ENCODE results near the gene SEMA5A.
A peak's percentile ranks its signal among the peaks of the same experiment; 100 is the strongest.

The SEMA5A gene

DNA sequence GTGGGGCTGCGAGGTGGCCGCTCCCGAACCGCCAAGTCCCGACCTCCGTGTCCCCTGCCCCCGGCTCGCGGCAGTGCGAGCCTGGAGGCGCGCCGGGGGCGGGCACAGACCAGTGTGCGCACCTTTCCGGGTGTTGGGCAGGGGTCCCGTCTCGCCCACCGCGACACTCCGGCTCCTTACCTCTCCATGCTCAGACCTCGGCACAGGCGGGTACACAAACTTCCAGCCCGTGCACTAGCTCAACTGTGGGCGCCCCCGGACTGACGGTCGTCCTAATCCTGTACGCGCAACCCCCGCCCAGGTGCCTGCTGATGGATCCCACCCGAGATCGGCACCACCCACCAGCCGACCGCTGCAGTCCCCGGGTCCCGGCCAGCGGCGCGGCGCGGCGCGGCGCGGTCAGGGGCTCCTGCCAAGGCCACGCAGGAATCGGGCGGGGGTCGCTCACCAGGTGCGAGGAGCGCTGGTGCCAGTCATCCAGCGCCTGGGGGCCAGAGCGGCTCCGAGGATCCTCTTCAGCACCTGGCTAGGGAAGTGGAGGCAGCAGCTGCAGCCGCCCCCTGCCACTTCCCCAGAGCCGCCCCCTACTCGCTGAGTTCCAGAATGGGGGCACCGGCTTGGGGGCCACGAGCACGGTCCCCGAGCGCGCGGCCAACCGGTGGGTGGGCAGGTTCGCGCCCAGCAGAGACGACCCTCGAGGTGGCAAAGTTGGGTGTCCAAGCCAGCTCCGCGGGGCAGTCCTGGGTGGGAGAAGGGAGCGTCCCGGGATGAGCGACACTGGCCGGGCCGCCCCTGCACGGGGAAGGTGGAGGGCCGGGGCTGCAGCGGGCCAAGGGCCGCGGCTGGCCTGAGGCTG is 511 bp downstream of the SEMA5A start:
- no peak for DNase-seq

DNA sequence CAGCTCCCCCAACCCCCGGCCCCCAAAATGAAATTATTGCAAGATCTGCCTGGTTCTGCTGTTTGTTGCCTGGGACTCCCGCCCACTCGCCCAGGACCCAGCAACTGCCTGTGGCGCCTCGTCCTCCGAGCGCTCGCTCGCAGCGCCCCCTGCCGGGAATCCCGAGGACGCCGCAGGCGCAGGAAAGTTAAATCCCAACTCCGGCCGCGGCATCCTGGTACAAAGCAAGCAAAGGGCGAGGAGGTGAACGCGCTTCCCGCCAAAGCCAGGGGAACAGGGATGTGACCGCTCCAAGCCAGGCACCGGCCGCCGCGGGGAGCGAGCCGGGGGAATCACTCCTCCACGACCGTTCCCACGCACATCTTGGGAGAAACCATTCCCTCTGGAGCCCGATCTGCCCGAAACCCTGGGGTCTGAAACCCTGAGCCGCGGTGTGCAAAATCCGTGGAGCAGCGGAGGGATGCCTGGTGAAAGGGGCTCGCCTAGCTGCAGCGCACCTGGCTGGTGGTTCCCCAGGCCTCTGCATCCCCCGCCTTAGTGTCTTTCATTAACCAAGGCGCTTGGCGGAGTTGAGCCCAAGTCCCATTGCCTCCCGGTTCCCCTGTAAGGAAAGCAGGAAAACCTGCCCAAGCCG is 1.3 kb downstream of the SEMA5A start:
- peak; percentile 56 for DNase-seq

DNA sequence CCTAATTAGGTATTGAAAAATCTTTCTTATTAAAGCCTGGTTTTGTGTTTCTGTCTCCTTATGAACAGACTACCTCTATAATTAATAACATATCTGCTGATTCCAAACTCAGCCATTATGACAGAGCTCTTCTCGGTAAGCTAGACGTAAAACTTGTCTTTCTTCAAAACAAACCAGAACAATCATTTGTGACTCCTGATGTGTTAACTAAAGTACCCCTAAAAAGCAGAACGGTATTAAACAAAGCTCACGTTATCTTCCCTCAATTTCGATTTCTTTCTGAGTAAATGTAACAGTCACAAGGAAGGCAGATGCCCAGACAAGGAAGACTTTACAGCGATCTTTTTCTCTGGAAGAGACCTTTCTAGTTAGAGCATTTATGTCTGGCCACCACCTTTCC is 1.8 kb downstream of the SEMA5A start:
- no peak for DNase-seq

DNA sequence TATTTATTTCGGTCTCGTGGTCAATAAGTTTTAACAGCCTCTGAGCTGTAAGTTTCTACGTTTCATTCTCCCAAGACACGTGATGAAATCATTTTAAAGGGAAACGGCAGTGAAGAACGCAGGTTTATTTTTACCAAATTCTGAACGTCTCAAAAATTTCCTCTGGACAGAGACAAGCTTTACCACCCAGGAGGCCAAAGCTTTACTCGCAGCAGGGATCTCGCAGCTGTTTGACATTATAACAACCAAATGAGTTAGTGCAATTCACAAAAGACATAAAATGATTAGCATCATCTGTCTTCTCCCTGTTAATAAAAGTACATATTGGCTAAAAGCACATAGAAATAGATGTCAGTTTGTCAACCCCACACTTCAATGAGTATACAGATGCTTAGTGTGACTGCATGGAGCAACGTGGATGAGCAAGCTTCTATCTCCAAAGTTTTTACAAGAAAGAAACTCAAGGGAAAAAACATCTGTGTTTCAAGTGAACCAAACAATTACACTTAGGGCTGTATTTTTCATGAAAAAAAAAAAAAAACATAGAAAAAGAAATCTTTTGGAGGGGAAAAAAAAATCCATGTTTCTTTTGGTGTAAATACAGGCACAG is 2.5 kb downstream of the SEMA5A start:
- no peak for DNase-seq

DNA sequence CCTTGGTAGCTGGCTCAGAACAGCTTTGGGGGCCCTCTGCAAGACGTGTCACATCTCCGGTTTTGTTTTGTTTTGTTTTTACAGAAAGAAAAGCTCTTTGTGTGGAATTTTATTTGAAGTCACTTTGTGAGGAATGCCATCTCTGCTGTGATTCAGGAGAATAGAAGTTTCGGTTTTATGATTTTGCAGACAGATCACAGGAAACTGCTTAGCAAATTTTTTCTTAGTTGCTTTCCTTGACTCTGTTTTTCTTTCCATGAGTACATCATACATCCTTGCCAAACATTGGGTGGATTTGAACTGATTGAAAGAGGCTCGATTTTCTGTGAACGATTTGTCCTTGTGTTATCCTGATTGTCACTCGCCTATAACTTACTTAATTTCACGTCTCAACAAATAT is 5.1 kb downstream of the SEMA5A start:
- no peak for DNase-seq

DNA sequence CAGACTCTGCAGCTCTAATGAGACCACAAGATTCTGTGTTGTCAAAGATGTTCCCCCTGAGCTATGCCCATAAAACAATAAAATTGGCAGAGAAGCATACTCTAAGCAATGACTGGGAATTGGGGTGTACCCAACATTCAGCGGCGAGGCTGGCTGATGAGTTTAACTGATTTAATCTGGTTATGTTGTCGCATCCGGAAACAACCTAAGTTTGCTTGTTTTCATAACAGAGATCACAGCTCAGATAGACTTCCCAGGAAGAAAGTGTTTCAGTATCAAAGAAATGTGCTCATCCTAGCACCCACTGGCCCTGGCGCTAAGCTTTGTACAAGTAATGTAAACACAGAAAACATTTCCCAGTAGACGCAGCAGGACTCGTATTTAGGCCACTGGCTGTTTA is 7.4 kb downstream of the SEMA5A start:
- DNase-seq: no peak

DNA sequence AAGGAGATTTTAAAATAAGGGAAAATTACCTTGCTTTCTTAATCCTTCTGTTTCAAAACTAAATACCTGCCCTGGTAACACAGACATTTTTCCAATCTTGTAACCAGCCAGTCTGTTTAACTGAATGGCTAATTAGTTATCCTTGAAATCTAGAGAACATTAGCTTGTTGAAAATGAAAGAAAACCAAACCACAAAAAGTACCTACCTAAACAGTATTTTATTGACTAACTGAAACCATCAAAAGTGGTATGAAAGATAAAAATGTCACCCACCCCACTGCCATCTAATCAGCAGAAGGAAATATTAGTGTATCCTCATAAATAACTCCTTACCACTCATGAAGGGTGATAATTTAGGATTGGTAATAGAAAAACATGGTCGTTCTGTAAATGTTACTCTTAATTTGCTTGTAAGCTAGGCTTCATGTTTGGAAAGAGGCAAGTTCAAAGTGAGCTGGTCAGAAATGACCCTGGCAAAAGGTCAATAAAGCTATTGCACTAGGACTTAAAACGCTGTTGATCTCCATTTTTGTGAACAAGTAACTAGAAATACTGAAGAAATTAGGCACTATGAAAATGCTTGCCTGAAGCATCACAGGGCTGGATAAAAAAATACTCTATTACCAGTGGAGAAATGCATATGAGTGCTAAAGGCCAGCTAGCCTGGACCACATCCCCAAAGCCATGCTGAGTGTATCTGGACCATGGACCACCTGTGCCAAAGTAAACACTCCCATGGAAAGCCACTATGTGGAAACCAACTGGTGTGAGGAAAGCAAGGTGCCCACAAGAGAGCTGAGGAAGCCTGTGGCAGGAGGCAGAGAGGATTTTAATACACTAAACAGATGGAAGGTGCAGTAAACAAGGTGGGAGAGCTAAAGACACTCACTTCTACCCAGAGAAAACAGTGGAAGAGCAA is 8.4 kb downstream of the SEMA5A start:
- DNase-seq: no peak

DNA sequence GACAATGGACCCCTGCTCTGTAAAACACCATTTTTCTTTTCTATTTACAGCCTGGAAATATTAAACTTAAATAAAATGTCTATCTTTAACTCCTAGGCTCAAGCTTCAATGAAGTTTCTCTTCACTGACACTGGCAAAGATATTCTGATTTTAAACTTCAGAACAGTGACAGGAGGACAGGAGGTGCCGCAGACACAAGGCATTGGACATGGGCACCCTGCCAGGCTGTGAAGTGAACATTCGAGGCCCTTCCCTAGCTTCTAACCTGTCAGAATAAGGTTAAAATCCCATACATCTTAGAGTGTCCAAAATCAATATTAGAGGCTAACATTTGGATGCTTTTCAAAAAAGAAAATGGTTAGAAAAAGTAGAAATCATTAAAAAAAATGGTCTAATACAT is 9.2 kb downstream of the SEMA5A start:
- DNase-seq: no peak

DNA sequence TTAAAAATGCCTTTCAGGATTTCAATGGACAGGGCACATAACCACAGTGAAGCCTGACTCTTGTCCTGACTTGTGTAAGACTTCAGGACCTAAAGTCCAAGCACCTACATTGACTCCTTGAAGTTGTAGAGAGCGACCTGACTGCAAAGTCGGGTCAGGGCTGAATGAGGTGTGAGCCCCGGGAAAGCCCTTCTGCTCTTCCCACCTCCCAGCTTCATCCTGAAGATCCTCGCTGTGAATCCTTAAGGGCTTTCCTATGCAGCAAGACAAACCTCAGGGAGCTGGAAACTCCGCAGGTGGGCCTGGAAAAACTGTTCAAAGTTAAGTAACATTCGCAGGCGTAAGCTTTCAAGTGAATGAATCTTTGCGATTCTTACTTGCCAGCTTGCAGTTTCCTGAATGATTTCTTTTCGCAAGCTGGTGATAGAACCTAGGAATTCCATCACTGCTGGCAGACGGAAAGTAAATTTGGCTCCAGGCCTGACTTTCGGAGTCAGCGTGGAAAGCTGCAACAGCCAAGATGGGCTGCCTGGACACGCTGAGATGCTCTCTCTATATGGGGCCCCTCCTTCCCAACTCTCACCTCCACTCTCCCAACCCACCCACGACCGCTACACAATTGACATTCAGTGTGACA is 10.9 kb downstream of the SEMA5A start:
- no peak for DNase-seq

DNA sequence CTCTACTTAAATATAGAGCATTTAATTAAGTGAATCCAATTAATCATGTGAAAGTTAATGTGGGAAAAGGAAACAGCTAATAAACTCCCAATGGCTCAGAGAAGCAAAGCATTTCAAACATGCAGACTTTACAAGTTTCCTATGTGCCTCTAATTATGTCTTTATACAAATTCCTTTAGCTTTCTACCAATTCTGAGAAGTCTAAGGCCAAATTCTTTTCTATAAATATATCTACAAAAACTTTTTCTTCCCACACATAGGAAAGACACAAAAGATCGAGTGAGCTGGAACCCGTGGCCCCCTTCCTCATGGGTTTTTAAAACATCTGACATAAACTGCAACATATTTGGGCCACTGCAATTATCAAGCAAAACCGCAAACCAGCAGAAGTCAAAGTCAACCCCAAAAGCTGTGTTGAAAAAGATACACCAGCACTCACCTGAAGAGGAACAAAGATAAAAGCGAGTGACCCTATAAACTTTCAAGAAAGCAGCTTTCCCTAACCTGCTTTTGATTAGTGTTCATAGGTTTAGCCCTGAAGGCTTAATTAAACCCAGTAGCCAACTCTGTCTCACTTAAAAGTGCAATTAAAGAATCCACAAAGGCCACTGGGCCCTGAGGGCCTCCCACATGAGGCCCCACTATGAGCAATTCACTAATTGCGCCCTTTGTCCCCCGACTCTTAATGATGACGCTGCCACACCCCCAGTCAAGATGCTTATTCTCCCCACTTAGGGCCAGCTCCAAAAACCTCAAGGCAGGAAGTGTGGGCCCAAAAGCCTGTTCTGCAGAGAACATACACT is 12.1 kb downstream of the SEMA5A start:
- no peak for DNase-seq

DNA sequence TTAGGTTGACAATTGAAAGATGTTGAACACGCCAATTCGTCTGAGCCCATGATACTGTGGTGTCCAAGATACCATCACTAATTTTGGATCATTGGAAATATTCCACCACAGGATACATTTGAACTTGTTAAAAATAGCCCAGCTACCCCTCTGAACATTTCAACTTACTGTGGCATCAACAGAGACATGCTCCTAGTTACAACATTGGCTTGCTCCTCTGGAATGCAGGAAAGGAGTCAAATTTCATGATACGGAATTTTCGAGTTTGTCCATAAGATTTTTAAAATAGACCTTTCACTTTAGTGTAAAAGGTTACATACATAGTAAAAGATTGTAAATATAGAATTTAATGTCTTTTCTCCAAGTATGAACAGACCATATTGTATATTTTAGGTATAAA is 12.8 kb downstream of the SEMA5A start:
- no peak for DNase-seq

DNA sequence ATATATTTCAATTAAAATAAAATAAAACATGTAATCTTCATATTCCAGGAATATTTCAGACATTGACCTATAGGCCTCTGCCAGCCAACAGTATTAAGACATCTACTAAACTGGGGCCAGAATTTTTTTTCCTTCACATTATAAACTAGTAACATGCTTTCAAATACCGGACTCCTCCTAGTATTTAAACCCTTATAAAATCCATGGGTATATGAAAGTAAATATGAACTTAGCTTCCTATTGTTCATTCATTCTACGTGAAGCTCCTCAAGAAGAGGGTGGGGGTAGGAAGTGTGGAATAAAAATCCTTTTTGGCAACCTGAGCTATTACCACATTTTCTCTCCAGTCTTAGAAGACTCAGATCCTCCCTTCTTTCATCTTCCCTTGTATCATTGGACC is 16.4 kb downstream of the SEMA5A start:
- no peak for DNase-seq

DNA sequence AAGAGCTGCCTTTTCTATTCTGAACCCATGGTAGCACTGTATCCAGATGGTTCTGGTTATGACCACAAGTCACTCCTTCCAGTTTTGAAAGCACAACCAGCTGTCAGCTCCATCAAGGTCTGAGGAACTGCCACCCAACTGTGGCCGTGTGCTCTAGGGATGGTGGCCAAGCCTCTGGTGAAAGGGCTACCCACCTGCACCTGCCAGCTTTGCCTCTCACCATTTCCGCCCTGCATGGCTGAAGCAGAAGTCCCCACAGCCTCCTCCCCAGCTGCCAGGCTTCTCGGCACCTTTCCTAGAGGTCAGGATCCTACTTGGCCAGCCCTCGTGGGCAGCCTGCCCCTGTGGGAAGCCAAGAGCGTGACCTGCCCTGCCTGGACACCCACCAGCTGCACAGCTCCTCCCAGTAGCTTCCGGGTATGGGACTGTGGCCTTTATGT is 16.8 kb downstream of the SEMA5A start:
- no peak for DNase-seq

DNA sequence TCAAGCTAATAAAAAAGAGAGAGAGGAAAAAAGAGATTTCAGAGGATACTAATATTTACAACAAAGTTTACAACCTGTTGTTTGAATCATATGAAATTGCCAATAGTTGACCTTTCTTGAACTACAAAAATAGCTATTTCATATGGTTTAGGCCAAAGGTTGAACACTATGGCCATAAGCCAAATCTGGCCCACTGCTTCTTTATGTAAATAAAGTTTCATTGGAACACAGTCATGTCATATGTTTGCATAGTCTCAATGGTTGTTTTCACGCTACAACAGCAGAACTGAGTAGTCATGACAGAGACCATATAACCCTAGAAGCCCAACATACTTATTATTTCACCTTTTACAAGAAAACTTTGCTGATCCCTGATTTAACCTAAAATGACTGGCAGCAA is 20.9 kb downstream of the SEMA5A start:
- no peak for DNase-seq

DNA sequence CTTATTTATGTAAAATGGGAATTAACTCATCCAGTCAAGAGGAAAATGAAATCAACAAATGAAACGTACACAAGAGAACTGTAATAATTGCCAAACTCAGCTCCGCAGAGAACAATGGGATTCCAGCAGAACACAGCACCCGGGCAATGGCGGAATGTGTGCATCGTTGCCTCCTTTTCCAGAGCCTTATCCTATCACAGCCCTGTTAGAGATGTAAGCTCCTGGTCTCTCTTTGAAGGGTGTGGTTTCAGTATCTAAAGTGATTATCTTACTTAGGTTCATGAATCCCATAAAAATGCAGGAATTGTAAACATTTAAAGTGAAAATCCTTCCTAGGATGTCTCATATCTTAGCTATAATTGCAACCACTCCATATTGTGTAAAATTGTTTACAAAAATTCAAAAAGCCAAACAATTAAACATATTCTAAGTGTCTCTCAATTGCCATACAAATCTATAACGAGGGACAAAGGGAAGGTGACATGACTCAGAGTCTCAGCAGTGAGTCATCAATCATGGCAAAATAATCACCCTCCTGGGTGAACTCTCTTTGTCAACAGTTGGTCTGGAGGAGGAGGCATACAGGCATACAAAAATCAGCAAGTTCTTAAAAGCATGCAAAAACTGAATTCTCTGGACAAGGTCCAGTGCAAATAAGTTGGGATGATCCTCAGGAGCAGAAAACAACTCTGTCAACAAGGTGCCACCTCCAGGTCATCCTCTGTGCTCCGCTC is 22.6 kb downstream of the SEMA5A start:
- peak; percentile 25 for DNase-seq

DNA sequence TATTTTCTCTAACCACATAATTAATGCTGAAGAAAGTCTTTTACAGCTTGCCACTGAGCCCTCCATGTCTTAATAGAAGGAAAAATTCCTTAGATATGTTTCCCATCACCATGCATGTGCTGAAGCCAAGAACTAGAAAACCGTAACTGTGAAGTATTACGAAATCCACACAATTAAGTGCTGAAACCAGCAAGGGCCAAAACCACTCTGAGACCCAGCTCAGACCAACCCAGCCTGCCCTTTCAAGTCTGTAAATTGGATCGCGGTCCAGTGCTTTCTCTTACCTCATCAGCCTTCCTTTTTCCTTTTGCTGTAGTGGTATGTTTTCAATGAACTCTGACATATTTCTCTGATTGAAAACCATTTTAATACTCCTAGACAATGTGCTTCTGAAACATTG is 26.3 kb downstream of the SEMA5A start:
- DNase-seq: no peak

DNA sequence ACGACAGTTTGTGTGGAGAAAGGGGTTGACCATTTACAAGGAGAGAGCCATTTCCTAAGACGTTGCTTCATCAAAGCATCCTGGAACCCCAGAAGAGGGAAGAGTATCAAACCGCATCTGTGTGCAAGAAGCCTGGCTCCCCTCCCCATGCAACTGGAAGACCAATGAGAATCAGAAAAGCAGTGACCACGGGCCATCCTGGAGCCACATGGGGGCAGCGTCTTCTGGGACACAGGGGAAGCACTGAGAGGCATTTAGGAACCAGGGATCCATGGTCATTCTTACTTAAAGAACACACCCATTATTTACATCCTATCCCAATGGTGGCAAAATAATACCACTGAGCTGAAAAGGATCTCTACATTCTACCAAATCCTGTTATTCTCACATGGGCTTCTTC is 29.3 kb downstream of the SEMA5A start:
- DNase-seq: no peak

DNA sequence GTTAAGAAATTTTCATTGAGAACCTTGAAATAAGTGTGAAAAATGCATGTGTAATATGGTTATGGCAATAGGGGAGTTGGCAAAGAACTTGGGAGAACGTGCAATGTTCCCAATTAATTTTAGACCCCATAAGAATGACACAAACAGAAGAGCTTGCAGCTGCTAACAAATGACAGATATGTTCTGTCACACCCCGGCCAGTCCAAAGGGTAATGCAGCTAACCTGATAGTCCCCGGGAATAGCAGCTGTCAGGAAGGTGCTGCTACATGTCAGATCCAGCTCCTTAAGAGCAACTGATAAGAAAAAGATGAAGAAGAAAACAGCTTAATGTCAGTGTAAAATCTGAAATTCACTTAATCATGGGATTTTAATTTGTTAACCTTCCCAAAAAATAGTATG is 30.4 kb downstream of the SEMA5A start:
- no peak for DNase-seq

DNA sequence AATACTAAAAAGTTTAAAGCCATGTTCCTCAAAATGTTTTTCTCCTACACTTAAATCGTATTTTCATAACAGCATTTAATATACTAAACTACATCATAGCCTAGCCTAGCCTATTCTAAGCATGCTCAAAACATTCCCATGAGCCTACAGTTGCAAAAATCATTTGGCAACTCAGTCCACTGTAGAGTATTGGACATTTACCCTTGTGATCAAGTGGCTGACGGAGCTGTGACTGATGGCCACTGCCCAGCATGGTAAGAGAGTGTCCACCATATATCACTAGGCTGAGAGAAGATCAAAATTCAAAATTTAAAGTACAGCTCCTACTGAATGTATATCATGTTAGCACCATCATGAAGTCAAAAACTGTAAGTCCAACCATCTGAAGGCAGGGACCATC is 30.9 kb downstream of the SEMA5A start:
- no peak for DNase-seq

DNA sequence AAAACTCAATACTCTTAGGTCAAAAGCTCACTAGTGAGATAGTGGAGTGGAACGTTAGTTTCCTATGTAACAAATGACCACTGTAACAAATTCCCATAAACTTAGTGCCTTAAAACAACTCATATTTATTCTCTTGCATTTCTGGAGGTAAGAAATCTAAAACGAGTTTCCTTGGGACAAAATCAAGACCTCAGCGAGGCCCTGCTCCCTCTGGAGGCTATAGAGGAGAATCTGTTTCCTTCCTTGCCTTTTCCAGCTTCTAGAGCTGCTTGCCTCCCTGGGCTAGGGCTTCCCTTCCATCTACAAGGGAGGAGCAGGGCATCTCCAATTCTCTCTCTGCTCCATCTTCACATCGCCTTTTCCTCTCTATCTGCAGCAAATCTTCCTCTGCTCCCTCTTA is 32.0 kb downstream of the SEMA5A start:
- DNase-seq: no peak

DNA sequence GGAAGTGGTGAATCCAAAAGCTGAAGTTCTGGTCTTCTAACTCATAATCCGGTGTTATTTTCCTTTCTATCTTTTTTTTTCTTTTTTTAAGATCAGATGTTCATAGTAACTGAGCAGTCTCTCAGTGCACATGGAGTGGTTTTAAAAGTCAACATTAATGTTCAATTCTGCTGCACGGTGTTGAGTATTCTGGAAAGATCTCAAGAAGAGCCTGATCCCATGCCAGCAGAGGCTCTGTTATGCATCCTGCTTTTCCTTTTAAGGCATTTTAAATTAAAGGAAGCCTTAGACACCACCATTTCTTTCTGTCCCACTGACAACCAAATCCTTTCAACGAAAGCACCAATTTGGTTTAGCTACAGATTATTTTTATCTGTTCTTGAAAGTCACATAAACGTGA is 33.4 kb downstream of the SEMA5A start:
- no peak for DNase-seq
